B cell (primary cell): ENCODE results near the gene NFATC2. TPM values are rescaled to one million over a fixed set of nuclear protein-coding genes. Genes with fewer than 3 reads are reported as not detected.

Experiments used
- ATAC-seq: fragments of 200-7000 bp; cut with Tn5 transposase; one replicate; pipeline ENCODE4 v1.10.0; 2021; ENCODE audit warnings: low read depth, mild to moderate bottlenecking, moderate number of reproducible peaks, moderate library complexity
- CTCF ChIA-PET: fragments of 350-600 bp; sonication (Branson Sonifier 250); formaldehyde crosslinking; loops from one replicate; lab custom pipeline; 2021; ENCODE audit warnings: antibody characterized with exemption, inconsistent platforms; lab: Charles Lee
- POLR2A ChIA-PET: fragments of 350-600 bp; sonication (Branson Sonifier 250); formaldehyde crosslinking; loops from one replicate; lab custom pipeline; 2021; ENCODE audit warnings: antibody characterized with exemption; lab: Charles Lee
- DNase-seq: peaks from one replicate; pipeline ENCODE4 v3.0.0; 2013
- H2AFZ ChIP-seq: 2 replicates; pipeline ENCODE4 v1.6.1; 2012; ENCODE audit warnings: mild to moderate bottlenecking, low read depth, low read length; ENCODE audit not compliant: insufficient read depth, poor library complexity, severe bottlenecking
- H3K27ac ChIP-seq, 2 donors: 1 replicate in 1 of 2; 2 replicates in 1 of 2; pipeline ENCODE4 v1.5.1; 2012 to 2013; ENCODE audit warnings: low read length in 2 of 2, mild to moderate bottlenecking in 2 of 2, moderate library complexity in 1 of 2
- H3K27me3 ChIP-seq, 4 experiments: fragments of 200-600 bp in 1 of 4; sonication (generic) in 1 of 4; replicated peaks in 1 of 4; 1 replicate in 2 of 4; 2 replicates in 2 of 4; pipeline versions ENCODE4 v1.6.1 to v1.7.0; 2013 to 2016; ENCODE audit warnings: low read length in 3 of 4, mild to moderate bottlenecking in 2 of 4, mixed read lengths in 1 of 4, moderate library complexity in 1 of 4; ENCODE audit not compliant: insufficient read depth in 4 of 4, control insufficient read depth in 3 of 4; ENCODE audit errors: control extremely low read depth in 1 of 4
- H3K36me3 ChIP-seq, 2 experiments: replicated peaks in 1 of 2; 1 replicate in 1 of 2; 2 replicates in 1 of 2; pipeline versions ENCODE4 v1.6.1 to v1.7.1; 2013; ENCODE audit warnings: low read length in 1 of 2; ENCODE audit not compliant: insufficient read depth in 2 of 2, control insufficient read depth in 1 of 2; ENCODE audit errors: control extremely low read depth in 1 of 2, extremely low read depth in 1 of 2
- H3K4me1 ChIP-seq, 2 donors: fragments of 200-600 bp in 1 of 2; sonication (generic) in 1 of 2; 1 replicate in 1 of 2; 2 replicates in 1 of 2; pipeline versions ENCODE4 v1.5.1 to v1.6.1; 2013 to 2017; ENCODE audit warnings: low read length in 2 of 2; ENCODE audit not compliant: control insufficient read depth in 2 of 2, insufficient read depth in 2 of 2
- H3K4me2 ChIP-seq: replicated peaks from 2 replicates; pipeline ENCODE3; 2012; ENCODE audit warnings: mild to moderate bottlenecking, low read depth, low read length; ENCODE audit not compliant: poor library complexity, severe bottlenecking
- H3K4me3 ChIP-seq, 5 experiments: fragments of 200-600 bp in 1 of 5; sonication (generic) in 1 of 5; 1 replicate in 3 of 5; 2 replicates in 2 of 5; pipeline versions ENCODE4 v1.5.1 to v1.7.0; 2011 to 2016; ENCODE audit warnings: low read length in 4 of 5, mild to moderate bottlenecking in 4 of 5, low read depth in 2 of 5, control low read depth in 1 of 5, moderate library complexity in 1 of 5; ENCODE audit not compliant: insufficient read depth in 1 of 5; ENCODE audit errors: control extremely low read depth in 1 of 5, extremely low read depth in 1 of 5
- H3K79me2 ChIP-seq: fragments of 200-600 bp; sonication (generic); one replicate; pipeline ENCODE4 v1.6.0; 2016; ENCODE audit warnings: low read length; ENCODE audit not compliant: control insufficient read depth, insufficient read depth
- H3K9ac ChIP-seq: fragments of 200-600 bp; sonication (generic); 2 replicates; pipeline ENCODE4 v1.6.1; 2017; ENCODE audit warnings: mild to moderate bottlenecking, low read length, moderate library complexity
- H3K9me3 ChIP-seq, 3 donors: one replicate each; pipeline versions ENCODE4 v1.6.1 to v1.7.1; 2013; ENCODE audit warnings: low read length in 2 of 3; ENCODE audit not compliant: control insufficient read depth in 2 of 3, insufficient read depth in 1 of 3; ENCODE audit errors: control extremely low read depth in 1 of 3
- H4K20me1 ChIP-seq: 2 replicates; pipeline ENCODE4 v1.6.0; 2012; ENCODE audit warnings: mild to moderate bottlenecking, low read length; ENCODE audit not compliant: insufficient read depth, control insufficient read depth, poor library complexity, severe bottlenecking
- H3K27ac Mint-ChIP-seq: one replicate; pipeline ENCODE4 v1.8.0; 2021; ENCODE audit warnings: mixed read lengths
- H3K27me3 Mint-ChIP-seq: one replicate; pipeline ENCODE4 v1.8.0; 2021; ENCODE audit warnings: mixed read lengths
- H3K4me1 Mint-ChIP-seq: one replicate; pipeline ENCODE4 v1.8.0; 2021; ENCODE audit warnings: mixed read lengths
- H3K4me3 Mint-ChIP-seq: one replicate; pipeline ENCODE4 v1.8.0; 2021; ENCODE audit warnings: mixed read lengths
- H3K9me3 Mint-ChIP-seq: one replicate; pipeline ENCODE4 v1.8.0; 2022; ENCODE audit warnings: mixed read lengths; ENCODE audit not compliant: insufficient read depth
- EZH2 ChIP-seq: IDR thresholded peaks from 2 replicates; pipeline ENCODE4 v1.6.1; 2012; ENCODE audit warnings: borderline replicate concordance, low read depth, mild to moderate bottlenecking, moderate library complexity, low read length; ENCODE audit not compliant: insufficient read depth, poor library complexity, severe bottlenecking
- WGBS: methylation state at CpG from one replicate; pipeline ENCODE4 v1.1.5; 2013; ENCODE audit warnings: missing lambda C conversion rate; ENCODE audit not compliant: insufficient coverage; 5-methylcytosine and 5-hydroxymethylcytosine counted together
- intact Hi-C: fragments of 100-400 bp; cut with micrococcal nuclease; formaldehyde crosslinking; loops from one replicate; pipeline ENCODE4 v1.10.0; 2022
- polyA plus RNA-seq: library from polyadenylated mRNA; depleted of rRNA; stranded (reverse); fragments of >200 nt; gene quantifications from 2 replicates; pipeline ENCODE4 v1.2.3, GENCODE V29; 2012
- total RNA-seq, 2 donors: library from RNA; stranded (reverse); fragments of 120-200 nt in 1 of 2; gene quantifications; 1 replicate in 1 of 2; 2 replicates in 1 of 2; pipeline versions ENCODE4 v1.2.3 to v1.2.4, GENCODE V29; 2013 to 2022
- TF ChIP-seq, protein P1 (sequence below): fragments of 200-600 bp; IDR thresholded peaks from one replicate; pipeline ENCODE4 v1.8.0; 2022; ENCODE audit warnings: antibody characterized with exemption, mild to moderate bottlenecking

NFATC2 gene
- total and polyA plus RNA-seq, 2 donors (not counting 1 experiment from before 2014, with no cell fraction given): 10.1 to 38.0 TPM

DNA sequence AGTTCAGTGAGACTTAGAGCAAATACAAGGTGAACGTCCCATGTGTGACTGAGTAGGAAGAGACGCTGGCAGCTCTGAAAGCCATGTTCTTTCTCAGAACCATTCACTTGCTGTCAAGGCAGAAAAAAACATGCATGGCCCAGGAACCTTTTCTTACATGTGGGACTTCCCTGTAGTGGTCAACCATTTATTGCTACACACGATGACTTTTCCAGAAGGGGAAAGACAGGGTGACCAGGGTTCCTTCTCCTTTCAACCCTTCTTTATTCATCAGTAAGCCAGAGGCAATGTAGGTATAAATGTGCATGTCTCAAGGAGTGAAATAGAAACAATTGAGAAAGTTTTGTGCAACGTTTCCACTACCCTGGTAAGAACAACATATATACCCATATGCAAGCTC, 189.0 kb downstream of the NFATC2 start:
- H3K4me3 Mint-ChIP-seq: no peak overlapping the region
- WGBS: 94% methylated on average over 2 of the region's 4 CpGs
- H2AFZ ChIP-seq: no peak overlapping the region
- H3K27me3 Mint-ChIP-seq: peaks cover 15% of the 10 kb centered on the region
- no peak for DNase-seq
- intact Hi-C loops: no loop called here
- no peaks in the 10 kb centered on the region for H3K9me3 ChIP-seq
- TF ChIP-seq, protein P1, sequence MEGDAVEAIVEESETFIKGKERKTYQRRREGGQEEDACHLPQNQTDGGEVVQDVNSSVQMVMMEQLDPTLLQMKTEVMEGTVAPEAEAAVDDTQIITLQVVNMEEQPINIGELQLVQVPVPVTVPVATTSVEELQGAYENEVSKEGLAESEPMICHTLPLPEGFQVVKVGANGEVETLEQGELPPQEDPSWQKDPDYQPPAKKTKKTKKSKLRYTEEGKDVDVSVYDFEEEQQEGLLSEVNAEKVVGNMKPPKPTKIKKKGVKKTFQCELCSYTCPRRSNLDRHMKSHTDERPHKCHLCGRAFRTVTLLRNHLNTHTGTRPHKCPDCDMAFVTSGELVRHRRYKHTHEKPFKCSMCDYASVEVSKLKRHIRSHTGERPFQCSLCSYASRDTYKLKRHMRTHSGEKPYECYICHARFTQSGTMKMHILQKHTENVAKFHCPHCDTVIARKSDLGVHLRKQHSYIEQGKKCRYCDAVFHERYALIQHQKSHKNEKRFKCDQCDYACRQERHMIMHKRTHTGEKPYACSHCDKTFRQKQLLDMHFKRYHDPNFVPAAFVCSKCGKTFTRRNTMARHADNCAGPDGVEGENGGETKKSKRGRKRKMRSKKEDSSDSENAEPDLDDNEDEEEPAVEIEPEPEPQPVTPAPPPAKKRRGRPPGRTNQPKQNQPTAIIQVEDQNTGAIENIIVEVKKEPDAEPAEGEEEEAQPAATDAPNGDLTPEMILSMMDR: no peak
- no peak for TF ChIP-seq EZH2
- H3K4me1 ChIP-seq: no peaks in the 10 kb centered on the region
- ChIA-PET CTCF (interaction anchor here (1.2 kb wide), 2 partner anchors 17 to 366 kb away, joined by 3 read pairs; no protein-coding TSS in a partner anchor), POLR2A (no interaction called here)
- H3K36me3 ChIP-seq: no peaks in the 10 kb centered on the region
- H3K9ac ChIP-seq: no peak overlapping the region
- peaks cover 0 to 4% (median 0%) of the 10 kb centered on the region in 4 experiments for H3K27me3 ChIP-seq
- no peaks in the 10 kb centered on the region for H4K20me1 ChIP-seq
- H3K79me2 ChIP-seq: no peaks in the 10 kb centered on the region
- H3K4me2 ChIP-seq: no peak overlapping the region
- no peak overlapping the region for H3K4me3 ChIP-seq
- H3K27ac Mint-ChIP-seq: no peak overlapping the region
- no peak for ATAC-seq
- no peaks in the 10 kb centered on the region for H3K9me3 Mint-ChIP-seq
- H3K4me1 Mint-ChIP-seq: no peaks in the 10 kb centered on the region
- no peak overlapping the region for H3K27ac ChIP-seq

DNA sequence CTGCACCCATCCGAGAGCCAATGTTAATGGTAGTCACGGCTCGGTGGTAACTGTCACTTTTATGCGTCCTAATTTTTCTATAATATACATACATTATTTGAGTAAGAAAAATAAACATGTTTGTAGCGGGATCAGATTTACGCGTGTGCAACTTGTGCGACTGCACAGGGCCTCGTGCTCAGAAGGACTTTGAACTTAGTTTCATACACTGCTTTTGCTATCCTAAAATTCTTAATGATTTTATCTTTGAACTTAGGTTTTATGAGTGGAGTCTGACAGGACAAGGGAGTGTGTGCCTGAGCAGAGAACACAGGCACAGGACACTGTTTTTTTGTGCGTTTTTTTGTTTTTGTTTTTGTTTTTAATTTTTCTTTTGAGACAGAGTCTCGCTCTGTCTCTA, 189.7 kb downstream of the NFATC2 start:
- ChIA-PET CTCF (no interaction called here), POLR2A (no interaction called here)
- Mint-ChIP-seq H3K9me3 (no peaks in the 10 kb centered on the region), H3K27ac (no peak overlapping the region), H3K4me3 (no peak overlapping the region), H3K4me1 (no peaks in the 10 kb centered on the region), H3K27me3 (peaks cover 15% of the 10 kb centered on the region)
- H3K4me1 ChIP-seq: no peaks in the 10 kb centered on the region
- DNase-seq (no peak), ATAC-seq (no peak)
- no peak overlapping the region for H3K9ac ChIP-seq
- H2AFZ ChIP-seq: no peak overlapping the region
- H3K9me3 ChIP-seq: no peaks in the 10 kb centered on the region
- TF ChIP-seq EZH2: no peak
- TF ChIP-seq, protein P1: no peak
- H3K27ac ChIP-seq: no peak overlapping the region
- intact Hi-C loops: no loop called here
- H3K36me3 ChIP-seq: no peaks in the 10 kb centered on the region
- no peaks in the 10 kb centered on the region for H3K27me3 ChIP-seq
- no peaks in the 10 kb centered on the region for H4K20me1 ChIP-seq
- no peaks in the 10 kb centered on the region for H3K79me2 ChIP-seq
- H3K4me3 ChIP-seq: no peak overlapping the region
- WGBS: 100% methylated on average over 1 of the region's 11 CpGs
- no peak overlapping the region for H3K4me2 ChIP-seq
